H1 (cell line): Measurements from ENCODE around the gene GMIP. TPM values are rescaled to one million over a fixed set of nuclear protein-coding genes. Genes with fewer than 3 reads are reported as not detected.

Source experiments
- CTCF ChIA-PET: fragments of 300-600 bp; sonication (Branson Sonifier 250); formaldehyde crosslinking; loops from one replicate; lab custom pipeline; 2021; ENCODE audit not compliant: partially characterized antibody; lab: Charles Lee
- POLR2A ChIA-PET: fragments of 300-600 bp; sonication (Branson Sonifier 250); formaldehyde crosslinking; loops from one replicate; lab custom pipeline; 2021; ENCODE audit warnings: inconsistent platforms; ENCODE audit not compliant: partially characterized antibody; lab: Charles Lee
- DNase-seq, 2 experiments: peaks; one replicate each; pipeline versions ENCODE4 v3.0.0 to v3.0.0-alpha.2; 2010 to 2022; ENCODE audit warnings: low spot score in 2 of 2, low read depth in 1 of 2, mixed read lengths in 1 of 2
- FAIRE-seq: peaks from 2 replicates; lab custom pipeline; 2011; peaks lifted over from hg19 to GRCh38; lab: Jason Lieb, UNC
- H2AFZ ChIP-seq: 2 replicates; pipeline ENCODE4 v1.8.1; 2012; ENCODE audit warnings: low read length, inconsistent platforms
- H2AK5ac ChIP-seq: 2 replicates; pipeline ENCODE4 v1.6.1; 2013; ENCODE audit warnings: low read depth, low read length
- H2BK120ac ChIP-seq: replicated peaks from 2 replicates; pipeline ENCODE3; 2013; ENCODE audit warnings: low read depth, low read length, inconsistent platforms
- H2BK12ac ChIP-seq: 2 replicates; pipeline ENCODE4 v1.6.1; 2013; ENCODE audit warnings: low read depth, low read length
- H2BK15ac ChIP-seq: 2 replicates; pipeline ENCODE4 v1.6.1; 2013; ENCODE audit warnings: low read length
- H2BK20ac ChIP-seq: 2 replicates; pipeline ENCODE4 v1.6.1; 2013; ENCODE audit warnings: low read length
- H2BK5ac ChIP-seq: 2 replicates; pipeline ENCODE4 v1.6.1; 2013; ENCODE audit warnings: low read depth, low read length
- H3K14ac ChIP-seq: 2 replicates; pipeline ENCODE4 v1.6.1; 2013; ENCODE audit warnings: inconsistent platforms; ENCODE audit not compliant: insufficient read length
- H3K18ac ChIP-seq: 2 replicates; pipeline ENCODE4 v1.6.1; 2013; ENCODE audit warnings: low read length; ENCODE audit errors: extremely low read depth
- H3K23ac ChIP-seq: 2 replicates; pipeline ENCODE4 v1.6.1; 2013; ENCODE audit warnings: inconsistent platforms; ENCODE audit not compliant: insufficient read length
- H3K23me2 ChIP-seq: 2 replicates; pipeline ENCODE4 v1.6.1; 2013; ENCODE audit warnings: low read depth, low read length
- H3K27ac ChIP-seq: 2 replicates; pipeline ENCODE4 v1.6.1; 2011; ENCODE audit warnings: low read depth, low read length, inconsistent platforms
- H3K27me3 ChIP-seq, 4 experiments: replicated peaks in 1 of 4; 1 replicate in 1 of 4; 2 replicates in 3 of 4; pipeline versions ENCODE4 v1.6.1 to v1.8.1; 2011 to 2013; ENCODE audit warnings: low read length in 3 of 4, mild to moderate bottlenecking in 3 of 4, inconsistent platforms in 2 of 4, mixed read lengths in 2 of 4, moderate library complexity in 1 of 4; ENCODE audit not compliant: control insufficient read depth in 3 of 4, insufficient read depth in 3 of 4; ENCODE audit errors: extremely low read depth in 1 of 4
- H3K36me3 ChIP-seq, 4 experiments: 2 replicates each; pipeline versions ENCODE4 v1.6.1 to v1.8.1; 2011 to 2013; ENCODE audit warnings: mild to moderate bottlenecking in 4 of 4, low read length in 3 of 4, moderate library complexity in 2 of 4, control low read depth in 1 of 4, inconsistent platforms in 1 of 4; ENCODE audit not compliant: insufficient read depth in 4 of 4, control insufficient read depth in 2 of 4
- H3K4ac ChIP-seq: replicated peaks from 2 replicates; pipeline ENCODE3; 2013; ENCODE audit warnings: low read length, low read depth, mixed read lengths, inconsistent platforms; ENCODE audit not compliant: insufficient read length
- H3K4me1 ChIP-seq, 4 experiments: replicated peaks in 1 of 4; 1 replicate in 1 of 4; 2 replicates in 3 of 4; pipeline versions ENCODE4 v1.6.1 to v1.8.1; 2011 to 2013; ENCODE audit warnings: low read length in 3 of 4, inconsistent platforms in 2 of 4, mixed read lengths in 1 of 4; ENCODE audit not compliant: insufficient read depth in 4 of 4, control insufficient read depth in 3 of 4
- H3K4me2 ChIP-seq, 2 experiments: 2 replicates each; pipeline versions ENCODE4 v1.6.1 to v1.8.1; 2011 to 2013; ENCODE audit warnings: low read depth in 2 of 2, low read length in 2 of 2, control low read depth in 1 of 2, inconsistent platforms in 1 of 2, mild to moderate bottlenecking in 1 of 2; ENCODE audit not compliant: insufficient read depth in 1 of 2
- H3K4me3 ChIP-seq, 4 experiments: fragments of 200-600, 300-600 bp in 1 of 4; sonication (generic), shearing (Covaris generic), sonication (Bioruptor Twin) in 1 of 4; 2 replicates each; pipeline versions ENCODE4 v1.5.1 to v1.8.1; 2011 to 2016; ENCODE audit warnings: low read length in 4 of 4, low read depth in 3 of 4, control low read depth in 2 of 4, inconsistent platforms in 2 of 4, mild to moderate bottlenecking in 2 of 4, mixed read lengths in 1 of 4, moderate library complexity in 1 of 4; ENCODE audit not compliant: insufficient read depth in 2 of 4; ENCODE audit errors: extremely low read depth in 1 of 4
- H3K56ac ChIP-seq: replicated peaks from 2 replicates; pipeline ENCODE3; 2013; ENCODE audit warnings: low read depth, mild to moderate bottlenecking, mixed read lengths, low read length, inconsistent platforms; ENCODE audit not compliant: insufficient read length
- H3K79me1 ChIP-seq: 2 replicates; pipeline ENCODE4 v1.6.1; 2013; ENCODE audit warnings: low read depth, low read length, control low read depth
- H3K79me2 ChIP-seq, 2 experiments: 2 replicates each; pipeline versions ENCODE4 v1.6.1 to v1.8.1; 2012 to 2013; ENCODE audit warnings: low read length in 2 of 2, mild to moderate bottlenecking in 2 of 2, inconsistent platforms in 1 of 2; ENCODE audit not compliant: insufficient read depth in 2 of 2, control insufficient read depth in 1 of 2
- H3K9ac ChIP-seq, 4 experiments: replicated peaks in 1 of 4; 1 replicate in 1 of 4; 2 replicates in 3 of 4; pipeline versions ENCODE4 v1.6.1 to v1.8.1; 2011 to 2013; ENCODE audit warnings: low read depth in 3 of 4, low read length in 3 of 4, control low read depth in 2 of 4, mild to moderate bottlenecking in 2 of 4, moderate library complexity in 2 of 4, inconsistent platforms in 1 of 4; ENCODE audit errors: extremely low read depth in 1 of 4
- H3K9me3 ChIP-seq, 2 experiments: 2 replicates each; pipeline versions ENCODE4 v1.6.1 to v1.8.1; 2012 to 2013; ENCODE audit warnings: mild to moderate bottlenecking in 2 of 2, moderate library complexity in 2 of 2, control low read depth in 1 of 2, inconsistent platforms in 1 of 2, low read depth in 1 of 2, low read length in 1 of 2, mixed read lengths in 1 of 2; ENCODE audit not compliant: insufficient read depth in 2 of 2
- H4K20me1 ChIP-seq, 2 experiments: replicated peaks in 1 of 2; 2 replicates each; pipeline versions ENCODE3 to v1.8.1; 2011 to 2013; ENCODE audit warnings: inconsistent platforms in 2 of 2, low read length in 2 of 2, mild to moderate bottlenecking in 1 of 2; ENCODE audit not compliant: insufficient read depth in 2 of 2, control insufficient read depth in 1 of 2
- H4K5ac ChIP-seq: 2 replicates; pipeline ENCODE4 v1.6.1; 2013; ENCODE audit warnings: low read length, low read depth, mixed read lengths, inconsistent platforms; ENCODE audit not compliant: insufficient read length
- H4K8ac ChIP-seq: 2 replicates; pipeline ENCODE4 v1.8.0; 2013; ENCODE audit warnings: mild to moderate bottlenecking, moderate library complexity, low read length, inconsistent platforms; ENCODE audit not compliant: insufficient read depth; ENCODE audit errors: extremely low read depth
- H4K91ac ChIP-seq: replicated peaks from 2 replicates; pipeline ENCODE3; 2013; ENCODE audit warnings: low read length, mixed read lengths, inconsistent platforms; ENCODE audit not compliant: insufficient read length
- BRCA1 ChIP-seq: IDR thresholded peaks from 2 replicates; pipeline ENCODE4 v1.6.1; 2012; ENCODE audit warnings: low read depth, low read length, improper control_type of control experiment
- CBX5 ChIP-seq: fragments of 300-800, 300-1000 bp; sonication (generic); IDR thresholded peaks from 2 replicates; pipeline ENCODE4 v1.7.1; 2016; ENCODE audit warnings: antibody characterized with exemption, low read length, low read depth
- HDAC2 ChIP-seq, 2 experiments: fragments of 300-600 bp in 1 of 2; sonication (generic) in 1 of 2; IDR thresholded peaks; 2 replicates each; pipeline ENCODE4 v1.6.1; 2011 to 2012; ENCODE audit warnings: low read depth in 2 of 2, low read length in 2 of 2, mild to moderate bottlenecking in 2 of 2, moderate library complexity in 2 of 2, borderline replicate concordance in 1 of 2, inconsistent platforms in 1 of 2
- KDM5A ChIP-seq: fragments of 200-600 bp; IDR thresholded peaks from 2 replicates; pipeline ENCODE4 v1.7.1; 2012; ENCODE audit warnings: mild to moderate bottlenecking, low read length, inconsistent platforms, mixed read lengths
- NRF1 ChIP-seq: IDR thresholded peaks from 2 replicates; pipeline ENCODE4 v1.6.1; 2011; ENCODE audit warnings: mild to moderate bottlenecking, low read depth, low read length, improper control_type of control experiment
- PHF8 ChIP-seq: fragments of 200-600 bp; sonication (generic); conservative IDR thresholded peaks from 2 replicates; pipeline ENCODE4 v1.7.1; 2012; ENCODE audit warnings: low read depth, mild to moderate bottlenecking, inconsistent platforms, low read length, moderate library complexity
- RAD21 ChIP-seq, 2 experiments: IDR thresholded peaks in 1 of 2; conservative IDR thresholded peaks in 1 of 2; 2 replicates each; pipeline ENCODE4 v1.6.1; 2011; ENCODE audit warnings: low read depth in 2 of 2, low read length in 2 of 2, improper control_type of control experiment in 1 of 2, inconsistent platforms in 1 of 2, mild to moderate bottlenecking in 1 of 2, moderate library complexity in 1 of 2
- RNF2 ChIP-seq: fragments of 200-900, 300-1000 bp; sonication (generic); IDR thresholded peaks from 2 replicates; pipeline ENCODE4 v1.7.1; 2016; ENCODE audit warnings: borderline replicate concordance, low read depth, mild to moderate bottlenecking, antibody characterized with exemption, low read length; ENCODE audit not compliant: poor library complexity, severe bottlenecking; ENCODE audit errors: missing control alignments
- SP2 ChIP-seq: IDR thresholded peaks from 2 replicates; pipeline ENCODE4 v1.6.1; 2012; ENCODE audit warnings: mild to moderate bottlenecking, low read length, inconsistent platforms
- TAF1 ChIP-seq: IDR thresholded peaks from 2 replicates; pipeline ENCODE4 v1.6.1; 2011; ENCODE audit warnings: mild to moderate bottlenecking, low read depth, low read length
- WGBS, 2 experiments: shearing (Covaris generic) in 1 of 2; methylation state at CpG; one replicate each; pipeline versions ENCODE4 v1.1.6 to v1.1.7; 2013 to 2015; ENCODE audit warnings: low lambda C conversion rate in 2 of 2, mixed read lengths in 2 of 2, inconsistent platforms in 1 of 2, low coverage in 1 of 2, missing lambda C conversion rate in 1 of 2; ENCODE audit not compliant: insufficient replicate concordance in 2 of 2, insufficient coverage in 1 of 2, insufficient read length in 1 of 2; ENCODE audit errors: extremely low coverage in 1 of 2, missing lambda C conversion rate in 1 of 2; 5-methylcytosine and 5-hydroxymethylcytosine counted together
- polyA plus RNA-seq, 7 experiments: library from polyadenylated mRNA; depleted of rRNA in 3 of 7; stranded (reverse) in 5 of 7; unstranded in 2 of 7; fragments of >200 nt in 5 of 7; fragments of 200-250 nt in 2 of 7; gene quantifications; 1 replicate in 5 of 7; 2 replicates in 1 of 7; 4 replicates in 1 of 7; pipeline versions ENCODE4 v1.2.1 to v1.2.3, GENCODE V29; 2011 to 2013; ENCODE audit warnings: missing spikeins in 2 of 7, mixed read lengths in 2 of 7
- total RNA-seq: library from RNA; stranded (reverse); fragmentation: NEBNext Ultra II Directional; extraction: Animal tissue kit (Norgen Biotek cat#: 25700); gene quantifications from 2 replicates; pipeline ENCODE4 v1.2.1, GENCODE V29; 2021
- TF ChIP-seq, protein P1 (sequence below): IDR thresholded peaks from 2 replicates; pipeline ENCODE4 v1.6.1; 2012; ENCODE audit warnings: inconsistent platforms
- TF ChIP-seq, protein P2 (sequence below): IDR thresholded peaks from 2 replicates; pipeline ENCODE4 v1.6.1; 2011; ENCODE audit warnings: low read depth, mild to moderate bottlenecking, low read length; ENCODE audit not compliant: insufficient read depth

Gene GMIP
- total and polyA plus RNA-seq, 2 of the 8 experiments (the other 6 are each of a cell fraction or from before 2014, with no cell fraction given): 5.7 to 18.1 TPM

DNA sequence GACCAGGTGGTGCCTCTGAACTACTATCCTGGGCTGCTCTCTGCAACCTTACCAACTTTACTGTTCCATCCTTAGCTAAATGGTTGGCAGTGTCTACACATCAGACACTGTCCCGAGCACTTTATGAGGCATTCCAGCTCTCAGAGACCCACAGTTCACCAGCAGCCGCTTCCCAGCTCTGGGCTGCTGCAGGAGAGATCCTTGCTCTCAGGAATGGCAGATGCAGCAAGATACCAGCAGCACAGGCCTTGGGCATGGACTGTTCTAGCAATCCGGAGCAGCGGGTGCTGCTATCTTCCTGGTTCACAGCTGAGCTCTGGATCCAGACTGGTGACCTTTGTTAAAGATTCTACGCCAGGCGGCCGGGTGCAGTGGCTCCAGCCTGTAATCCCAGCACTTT lies 12.1 kb downstream of the GMIP start:
- Histone ChIP-seq H2AFZ (no peak overlapping the region), H3K4me1 (peaks cover 0 to 11% (median 8%) of the 10 kb centered on the region in 4 experiments; a peak in 5 of 7 replicates), H4K5ac (no peak overlapping the region), H2AK5ac (no peak overlapping the region), H2BK5ac (no peak overlapping the region), H3K27ac (no peak overlapping the region), H3K4me2 (no peak overlapping the region), H4K91ac (no peak overlapping the region), H3K79me1 (peaks cover 7% of the 10 kb centered on the region), H4K20me1 (peaks cover 0 to 7% of the 10 kb centered on the region in 2 experiments), H3K27me3 (no peaks in the 10 kb centered on the region), H3K56ac (no peak overlapping the region), H2BK20ac (no peak overlapping the region), H3K14ac (no peak overlapping the region), H3K9ac (no peak overlapping the region), H2BK120ac (no peak overlapping the region), H3K23me2 (peaks cover 10% of the 10 kb centered on the region), H3K9me3 (no peaks in the 10 kb centered on the region), H3K23ac (no peak overlapping the region), H4K8ac (no peak overlapping the region), H3K4me3 (no peak overlapping the region), H3K36me3 (peaks cover 4 to 12% (median 11%) of the 10 kb centered on the region in 4 experiments; a peak in 7 of 8 replicates), H3K18ac (no peak overlapping the region), H3K4ac (no peak overlapping the region), H3K79me2 (peaks cover 0 to 12% of the 10 kb centered on the region in 2 experiments; a peak in 2 of 4 replicates), H2BK12ac (no peak overlapping the region), H2BK15ac (no peak overlapping the region)
- POLR2A ChIA-PET: interaction anchor here (1.1 to 2.6 kb wide), 3 partner anchors 9 to 28 kb away, joined by 3 to 6 read pairs (median 3); no protein-coding TSS in a partner anchor
- CTCF ChIA-PET: interaction anchor here (0.9 to 1.0 kb wide), 3 partner anchors 77 to 100 kb away, joined by 3 read pairs; no protein-coding TSS in a partner anchor
- 95% methylated on average over 7 of the region's 7 CpGs; no CpG with 5 or more reads in 1 of the 2 experiments for WGBS, 2 experiments
- FAIRE-seq: no peak
- no peak for DNase-seq
- TF ChIP-seq, protein P1, sequence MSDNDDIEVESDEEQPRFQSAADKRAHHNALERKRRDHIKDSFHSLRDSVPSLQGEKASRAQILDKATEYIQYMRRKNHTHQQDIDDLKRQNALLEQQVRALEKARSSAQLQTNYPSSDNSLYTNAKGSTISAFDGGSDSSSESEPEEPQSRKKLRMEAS: no peak
- no peak for TF ChIP-seq KDM5A
- TF ChIP-seq PHF8: no peak
- no peak for TF ChIP-seq TAF1
- no peak for TF ChIP-seq NRF1
- no peak for TF ChIP-seq CBX5
- TF ChIP-seq RNF2: no peak
- TF ChIP-seq, protein P2, sequence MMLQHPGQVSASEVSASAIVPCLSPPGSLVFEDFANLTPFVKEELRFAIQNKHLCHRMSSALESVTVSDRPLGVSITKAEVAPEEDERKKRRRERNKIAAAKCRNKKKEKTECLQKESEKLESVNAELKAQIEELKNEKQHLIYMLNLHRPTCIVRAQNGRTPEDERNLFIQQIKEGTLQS: no peak
- no peak for TF ChIP-seq BRCA1
- no peak for TF ChIP-seq HDAC2 (IDR thresholded peaks at IDR 0.05; ENCODE audit: borderline replicate concordance in 1 of 2, low read depth in 2 of 2, low read length in 2 of 2)
- no peak for TF ChIP-seq RAD21 (IDR thresholded peaks at IDR 0.05 in 1 of 2, conservative IDR thresholded peaks at IDR 0.05 in 1 of 2; ENCODE audit: low read depth in 2 of 2, low read length in 2 of 2)
- no peak for TF ChIP-seq SP2
